Heart right ventricle (tissue), 16 donors: ENCODE data around the gene SNRNP25. TPM values are rescaled to one million over a fixed set of nuclear protein-coding genes. Genes with fewer than 3 reads are reported as not detected.

Source experiments
- ATAC-seq, 8 donors: fragments of 200-7000 bp; cut with Tn5 transposase; one replicate each; pipeline ENCODE4 v1.9.1; 2020; ENCODE audit warnings: mild to moderate bottlenecking in 8 of 8, moderate library complexity in 8 of 8, moderate number of reproducible peaks in 1 of 8
- DNase-seq, 2 donors: peaks; one replicate each; pipeline ENCODE4 v3.0.0-alpha.2; 2020
- H3K27ac ChIP-seq, 10 donors: fragments of 200-600 bp; sonication (generic) in 2 of 10; one replicate each; pipeline versions ENCODE4 v1.5.0 to v1.8.0; 2020 to 2022; ENCODE audit warnings: mild to moderate bottlenecking in 3 of 10
- H3K27me3 ChIP-seq, 7 donors: fragments of 200-600 bp; one replicate each; pipeline ENCODE4 v1.8.0; 2021 to 2022; ENCODE audit warnings: mild to moderate bottlenecking in 2 of 7
- H3K36me3 ChIP-seq, 9 donors: fragments of 200-600 bp; sonication (generic) in 1 of 9; one replicate each; pipeline versions ENCODE4 v1.5.0 to v1.8.0; 2020 to 2022; ENCODE audit warnings: mild to moderate bottlenecking in 2 of 9
- H3K4me1 ChIP-seq, 9 donors: fragments of 200-600 bp; sonication (generic) in 1 of 9; one replicate each; pipeline versions ENCODE4 v1.5.0 to v1.8.0; 2020 to 2022; ENCODE audit warnings: mild to moderate bottlenecking in 4 of 9
- H3K4me3 ChIP-seq, 10 donors: fragments of 200-600 bp; sonication (generic) in 2 of 10; one replicate each; pipeline versions ENCODE4 v1.5.0 to v1.8.0; 2020 to 2022; ENCODE audit warnings: mild to moderate bottlenecking in 7 of 10, moderate library complexity in 2 of 10
- H3K9me3 ChIP-seq, 11 donors: fragments of 200-600 bp in 10 of 11; sonication (generic) in 2 of 11; one replicate each; pipeline versions ENCODE4 v1.5.0 to v1.8.0; 2013 to 2022; ENCODE audit warnings: mild to moderate bottlenecking in 2 of 11, control low read depth in 1 of 11, moderate library complexity in 1 of 11
- CTCF ChIP-seq, 9 donors: fragments of 200-600 bp; sonication (generic) in 2 of 9; IDR thresholded peaks; one replicate each; pipeline versions ENCODE4 v1.5.0 to v1.8.0; 2021 to 2022; ENCODE audit warnings: antibody characterized with exemption in 9 of 9, mild to moderate bottlenecking in 5 of 9, moderate library complexity in 1 of 9
- WGBS, 2 donors: extraction: QIAGEN DNeasy Blood & Tissue Kit; methylation state at CpG; one replicate each; pipeline ENCODE4 v1.1.7; 2013; ENCODE audit warnings: inconsistent platforms in 1 of 2; 5-methylcytosine and 5-hydroxymethylcytosine counted together
- intact Hi-C, 10 donors: fragments of 100-400 bp; cut with DNase I; formaldehyde crosslinking; loops; one replicate each; pipeline versions ENCODE4 v1.11.1 to v1.14.2; 2022
- polyA plus RNA-seq, 2 donors: library from polyadenylated mRNA; stranded (reverse); fragments of 200-250 nt; gene quantifications; one replicate each; pipeline ENCODE4 v1.2.3, GENCODE V29; 2013
- total RNA-seq, 10 donors: library from RNA; stranded (reverse); fragmentation: NEBNext Ultra II Directional in 3 of 10; extraction: Animal tissue kit (Norgen Biotek cat#: 25700) in 3 of 10; gene quantifications; one replicate each; pipeline versions ENCODE4 v1.2.1 to v1.2.4, GENCODE V29; 2021 to 2023
- donor health status: Arrhythmogenic right ventricular cardiomyopathy.
- donor health status: ischemic (EF 13 %, LVEDD 7.1; RV severe dilation, severe dysfunction).
- donor health status: healthy with polysubstance abuse.
- donor health status: DM: no; HTN: yes; CAD: no.
- donor health status: DM: no; HTN: no; CAD: no.
- donor health status: ischemic (EF 25% LVEDD 6.9; RV normal size, moderate dysfunction).
- donor health status: ischemic (EF 25% LVEDD 5.7; RV mildly dilated, moderate dysfunction).
- donor health status: healthy.
- donor health status: DM: yes; HTN: yes; CAD: no.
- donor health status: Ischemic cardiomyopathy.
- donor health status: ischemic (EF 35%, LVEDD 5.7; RV mildly dilated, moderate dysfunction).
- donor health status: nonischemic (EF 11% LVEDD 7.7; RV severe dilation, severe dysfunction).
- donor health status: DM: yes; HTN: yes; CAD: no.
- donor health status: PGD.
- donor health status: ischemic (EF 29% LVEDD 5.4; RV normal size, mild dysfunction).
- donor health status: nonischemic (EF 23%, LVEDD 6.1; RV moderate dilation, normal function).

Gene SNRNP25
- total and polyA plus RNA-seq, 12 donors, result 45.6 to 109 (median 64.5) TPM

- Histone ChIP-seq H3K9me3 (no peaks in the 10 kb centered on the region), H3K4me1 (peaks cover 13 to 35% (median 30%) of the 10 kb centered on the region in 9 donors), H3K4me3 (no peak overlapping the region), H3K27me3 (no peaks in the 10 kb centered on the region), H3K27ac (no peak overlapping the region), H3K36me3 (peaks cover 4 to 70% (median 50%) of the 10 kb centered on the region in 9 donors)
- 94% methylated on average over 16 of the region's 16 CpGs for WGBS, 2 donors
- intact Hi-C loops, result no loop called here
- ATAC-seq, result no peak
- no peak for DNase-seq
- no peak for TF ChIP-seq CTCF (IDR thresholded peaks at IDR 0.05)
These were observed 9.8 kb downstream of the SNRNP25 start for GRCh38 chr16:63466-63865.

GRCh38 chr16:63998-64913 lies 10.6 kb downstream of the SNRNP25 start:
- Histone ChIP-seq H3K36me3 (peaks cover 4 to 62% (median 43%) of the 10 kb centered on the region in 9 donors), H3K27me3 (no peaks in the 10 kb centered on the region), H3K9me3 (no peaks in the 10 kb centered on the region), H3K4me1 (peaks cover 20 to 43% (median 36%) of the 10 kb centered on the region in 9 donors), H3K27ac (no peak overlapping the region), H3K4me3 (no peak overlapping the region)
- WGBS, 2 donors, result 88% methylated on average over 24 to 25 of the region's 25 CpGs
- DNase-seq (no peak), ATAC-seq (no peak)
- TF ChIP-seq CTCF (IDR thresholded peaks at IDR 0.05), result no peak
- intact Hi-C loops, result loop anchor here in 3 of 10 donors (2.0 kb wide), 1 partner anchor 33 kb away; no protein-coding TSS in a partner anchor

GRCh38 chr16:64914-65255 lies 11.3 kb downstream of the SNRNP25 start:
- intact Hi-C loops, result loop anchor here in 7 of 10 donors (1.0 to 2.0 kb wide), 2 partner anchors 32 kb away; no protein-coding TSS in a partner anchor
- H3K4me1 ChIP-seq, result peaks cover 25 to 50% (median 42%) of the 10 kb centered on the region in 9 donors

More at GRCh38 chr16:64914-65255, 11.3 kb downstream of the SNRNP25 start:
- ATAC-seq (no peak), DNase-seq (no peak)
- H3K9me3 ChIP-seq, result no peaks in the 10 kb centered on the region
- no peaks in the 10 kb centered on the region for H3K27me3 ChIP-seq
- no peak overlapping the region for H3K4me3 ChIP-seq
- no peak for TF ChIP-seq CTCF (IDR thresholded peaks at IDR 0.05)
- 80 to 91% methylated on average over 9 of the region's 9 CpGs for WGBS, 2 donors
- H3K27ac ChIP-seq, result no peak overlapping the region
- peaks cover 4 to 56% (median 43%) of the 10 kb centered on the region in 9 donors for H3K36me3 ChIP-seq
